Brain microvascular endothelial cell (primary cell): ENCODE data around the gene NAPSA.

ENCODE experiments used
- DNase-seq: peaks from one replicate; pipeline ENCODE4 v3.0.0-alpha.2; 2020
- H3K27ac ChIP-seq: fragments of 250-450 bp; sonication (Bioruptor Pico); 2 replicates; pipeline ENCODE4 v1.5.1; 2020; ENCODE audit warnings: mild to moderate bottlenecking, moderate library complexity
- H3K27me3 ChIP-seq: fragments of 250-450 bp; sonication (Bioruptor Pico); replicated peaks from 2 replicates; pipeline ENCODE4 v1.5.1; 2020; ENCODE audit warnings: mild to moderate bottlenecking
- H3K36me3 ChIP-seq: fragments of 250-450 bp; sonication (Bioruptor Pico); replicated peaks from 2 replicates; pipeline ENCODE4 v1.5.1; 2020; ENCODE audit warnings: mild to moderate bottlenecking
- H3K4me3 ChIP-seq: 2 replicates; pipeline ENCODE4 v1.5.1; 2011; ENCODE audit warnings: low read depth, mild to moderate bottlenecking, control low read depth, low read length, moderate library complexity
- CTCF ChIP-seq: IDR thresholded peaks from 2 replicates; pipeline ENCODE4 v1.5.1; 2011; ENCODE audit warnings: low read depth, mild to moderate bottlenecking, moderate library complexity, low read length, control low read depth, inconsistent platforms; ENCODE audit errors: missing control alignments
- in situ Hi-C: cut with HindIII; loops from 2 replicates; pipeline ENCODE4 v1.10.0; 2017; ENCODE audit warnings: low sequenced_read_pairs, low pct_ligation_motif_present

Gene NAPSA

GRCh38 chr19:50409347-50409746 lies 43.9 kb upstream of the NAPSA start:
- H3K36me3 ChIP-seq = no peaks in the 10 kb centered on the region
- in situ Hi-C loops = no loop called here

GRCh38 chr19:50406829-50407228 lies 41.4 kb upstream of the NAPSA start:
- no peak for TF ChIP-seq CTCF
- DNase-seq = no peak
- Histone ChIP-seq H3K27me3 (no peaks in the 10 kb centered on the region), H3K27ac (no peak overlapping the region), H3K36me3 (peaks cover 3% of the 10 kb centered on the region), H3K4me3 (no peak overlapping the region)
- in situ Hi-C loops = no loop called here

More at GRCh38 chr19:50409347-50409746, 43.9 kb upstream of the NAPSA start:
- Histone ChIP-seq H3K27ac (no peak overlapping the region), H3K4me3 (no peak overlapping the region), H3K27me3 (no peaks in the 10 kb centered on the region)
- no peak for TF ChIP-seq CTCF
- no peak for DNase-seq

- Histone ChIP-seq H3K36me3 (peaks cover 3% of the 10 kb centered on the region), H3K27ac (no peak overlapping the region), H3K4me3 (no peak overlapping the region), H3K27me3 (no peaks in the 10 kb centered on the region)
- in situ Hi-C loops = no loop called here
- TF ChIP-seq CTCF = no peak
- no peak for DNase-seq
Measured at GRCh38 chr19:50406156-50406820, 40.8 kb upstream of the NAPSA start.

GRCh38 chr19:50402544-50403301 lies 37.3 kb upstream of the NAPSA start:
- H3K27ac ChIP-seq = no peak overlapping the region
- TF ChIP-seq CTCF = no peak
- H3K4me3 ChIP-seq = no peak overlapping the region
- no peaks in the 10 kb centered on the region for H3K27me3 ChIP-seq
- peaks cover 3% of the 10 kb centered on the region for H3K36me3 ChIP-seq
- DNase-seq = no peak
- in situ Hi-C loops = no loop called here

GRCh38 chr19:50401605-50402450 lies 36.4 kb upstream of the NAPSA start:
- DNase-seq = no peak
- Histone ChIP-seq H3K27me3 (no peaks in the 10 kb centered on the region), H3K4me3 (no peak overlapping the region), H3K36me3 (peaks cover 3% of the 10 kb centered on the region), H3K27ac (no peak overlapping the region)
- TF ChIP-seq CTCF = peak; percentile 21
- in situ Hi-C loops = no loop called here
